Measurements from ENCODE around the gene NEXN. TPM values are rescaled to one million over a fixed set of nuclear protein-coding genes. Genes with fewer than 3 reads are reported as not detected.

Gene NEXN
- total and polyA plus RNA-seq, 2 experiments from 2014 or later = 2.6 to 11.8 TPM

GRCh38 chr1:77977989-77978292 lies 89.5 kb downstream of the NEXN start (continued):
- TF ChIP-seq, protein P1, sequence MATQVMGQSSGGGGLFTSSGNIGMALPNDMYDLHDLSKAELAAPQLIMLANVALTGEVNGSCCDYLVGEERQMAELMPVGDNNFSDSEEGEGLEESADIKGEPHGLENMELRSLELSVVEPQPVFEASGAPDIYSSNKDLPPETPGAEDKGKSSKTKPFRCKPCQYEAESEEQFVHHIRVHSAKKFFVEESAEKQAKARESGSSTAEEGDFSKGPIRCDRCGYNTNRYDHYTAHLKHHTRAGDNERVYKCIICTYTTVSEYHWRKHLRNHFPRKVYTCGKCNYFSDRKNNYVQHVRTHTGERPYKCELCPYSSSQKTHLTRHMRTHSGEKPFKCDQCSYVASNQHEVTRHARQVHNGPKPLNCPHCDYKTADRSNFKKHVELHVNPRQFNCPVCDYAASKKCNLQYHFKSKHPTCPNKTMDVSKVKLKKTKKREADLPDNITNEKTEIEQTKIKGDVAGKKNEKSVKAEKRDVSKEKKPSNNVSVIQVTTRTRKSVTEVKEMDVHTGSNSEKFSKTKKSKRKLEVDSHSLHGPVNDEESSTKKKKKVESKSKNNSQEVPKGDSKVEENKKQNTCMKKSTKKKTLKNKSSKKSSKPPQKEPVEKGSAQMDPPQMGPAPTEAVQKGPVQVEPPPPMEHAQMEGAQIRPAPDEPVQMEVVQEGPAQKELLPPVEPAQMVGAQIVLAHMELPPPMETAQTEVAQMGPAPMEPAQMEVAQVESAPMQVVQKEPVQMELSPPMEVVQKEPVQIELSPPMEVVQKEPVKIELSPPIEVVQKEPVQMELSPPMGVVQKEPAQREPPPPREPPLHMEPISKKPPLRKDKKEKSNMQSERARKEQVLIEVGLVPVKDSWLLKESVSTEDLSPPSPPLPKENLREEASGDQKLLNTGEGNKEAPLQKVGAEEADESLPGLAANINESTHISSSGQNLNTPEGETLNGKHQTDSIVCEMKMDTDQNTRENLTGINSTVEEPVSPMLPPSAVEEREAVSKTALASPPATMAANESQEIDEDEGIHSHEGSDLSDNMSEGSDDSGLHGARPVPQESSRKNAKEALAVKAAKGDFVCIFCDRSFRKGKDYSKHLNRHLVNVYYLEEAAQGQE (IDR thresholded peaks at IDR 0.05; ENCODE audit: unreplicated experiment) = no peak

GRCh38 chr1:77978293-77978968 lies 90.0 kb downstream of the NEXN start:
- Histone ChIP-seq H3K9me2 (ENCODE audit: insufficient read depth) (no peaks in the 10 kb centered on the region), H2AFZ (no peak overlapping the region), H4K20me1 (replicated peaks; ENCODE audit: insufficient read depth) (peaks cover 37% of the 10 kb centered on the region), H3K79me2 (replicated peaks; ENCODE audit: insufficient read depth) (peaks cover 88% of the 10 kb centered on the region), H3K4me1 (ENCODE audit: insufficient read depth) (peaks cover 48% of the 10 kb centered on the region), H3K27me3 (ENCODE audit: insufficient read depth) (no peaks in the 10 kb centered on the region), H3F3A (replicated peaks; ENCODE audit: low read depth) (no peaks in the 10 kb centered on the region), H3K27ac (ENCODE audit: low read depth) (peak overlapping the region; percentile 94), H3K4me2 (peak overlapping the region; percentile 73), H3K36me3 (ENCODE audit: insufficient read depth) (no peaks in the 10 kb centered on the region; the same call in 1 of the 2 replicates), H3K4me3 (peak overlapping the region; percentile 81)
- Mint-ChIP-seq H3K4me3 (no peak overlapping the region), H3K36me3 (ENCODE audit: low read depth) (peaks cover 21% of the 10 kb centered on the region), H3K27me3 (ENCODE audit: insufficient read depth, low read depth, poor library complexity) (peaks cover 12% of the 10 kb centered on the region), H3K9me3 (no peaks in the 10 kb centered on the region), H3K4me1 (peaks cover 38% of the 10 kb centered on the region), H3K27ac (no peak overlapping the region)
- TF ChIP-seq, protein P2, sequence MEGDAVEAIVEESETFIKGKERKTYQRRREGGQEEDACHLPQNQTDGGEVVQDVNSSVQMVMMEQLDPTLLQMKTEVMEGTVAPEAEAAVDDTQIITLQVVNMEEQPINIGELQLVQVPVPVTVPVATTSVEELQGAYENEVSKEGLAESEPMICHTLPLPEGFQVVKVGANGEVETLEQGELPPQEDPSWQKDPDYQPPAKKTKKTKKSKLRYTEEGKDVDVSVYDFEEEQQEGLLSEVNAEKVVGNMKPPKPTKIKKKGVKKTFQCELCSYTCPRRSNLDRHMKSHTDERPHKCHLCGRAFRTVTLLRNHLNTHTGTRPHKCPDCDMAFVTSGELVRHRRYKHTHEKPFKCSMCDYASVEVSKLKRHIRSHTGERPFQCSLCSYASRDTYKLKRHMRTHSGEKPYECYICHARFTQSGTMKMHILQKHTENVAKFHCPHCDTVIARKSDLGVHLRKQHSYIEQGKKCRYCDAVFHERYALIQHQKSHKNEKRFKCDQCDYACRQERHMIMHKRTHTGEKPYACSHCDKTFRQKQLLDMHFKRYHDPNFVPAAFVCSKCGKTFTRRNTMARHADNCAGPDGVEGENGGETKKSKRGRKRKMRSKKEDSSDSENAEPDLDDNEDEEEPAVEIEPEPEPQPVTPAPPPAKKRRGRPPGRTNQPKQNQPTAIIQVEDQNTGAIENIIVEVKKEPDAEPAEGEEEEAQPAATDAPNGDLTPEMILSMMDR (conservative IDR thresholded peaks at IDR 0.05; ENCODE audit: low read depth in 2 of 2) = 0 out of 4 replicates have a peak, but pooled peaks of 1 of the 2 experiments have one; percentile 10
- TF ChIP-seq CREB1 (CRISPR knock-in tag; IDR thresholded peaks at IDR 0.05; ENCODE audit: low read depth) (peak; percentile 46), NANOG (IDR thresholded peaks at IDR 0.05; ENCODE audit: borderline replicate concordance) (no peak), POLR2AphosphoS5 (IDR thresholded peaks at IDR 0.05; ENCODE audit: low read depth) (no peak), ETS1 (IDR thresholded peaks at IDR 0.05) (no peak)
- TF ChIP-seq, protein P1 (IDR thresholded peaks at IDR 0.05; ENCODE audit: unreplicated experiment) = no peak
- DNase-seq (ENCODE audit: low spot score) (peak; percentile 95), ATAC-seq (peak; percentile 64)

All from GM23338 (cell line).